Measurements from ENCODE around the gene RAB11FIP3. TPM values are rescaled to one million over a fixed set of nuclear protein-coding genes. Genes with fewer than 3 reads are reported as not detected.

Gene RAB11FIP3
- total RNA-seq, 1 experiment from 2014 or later: 12.8 TPM

DNA sequence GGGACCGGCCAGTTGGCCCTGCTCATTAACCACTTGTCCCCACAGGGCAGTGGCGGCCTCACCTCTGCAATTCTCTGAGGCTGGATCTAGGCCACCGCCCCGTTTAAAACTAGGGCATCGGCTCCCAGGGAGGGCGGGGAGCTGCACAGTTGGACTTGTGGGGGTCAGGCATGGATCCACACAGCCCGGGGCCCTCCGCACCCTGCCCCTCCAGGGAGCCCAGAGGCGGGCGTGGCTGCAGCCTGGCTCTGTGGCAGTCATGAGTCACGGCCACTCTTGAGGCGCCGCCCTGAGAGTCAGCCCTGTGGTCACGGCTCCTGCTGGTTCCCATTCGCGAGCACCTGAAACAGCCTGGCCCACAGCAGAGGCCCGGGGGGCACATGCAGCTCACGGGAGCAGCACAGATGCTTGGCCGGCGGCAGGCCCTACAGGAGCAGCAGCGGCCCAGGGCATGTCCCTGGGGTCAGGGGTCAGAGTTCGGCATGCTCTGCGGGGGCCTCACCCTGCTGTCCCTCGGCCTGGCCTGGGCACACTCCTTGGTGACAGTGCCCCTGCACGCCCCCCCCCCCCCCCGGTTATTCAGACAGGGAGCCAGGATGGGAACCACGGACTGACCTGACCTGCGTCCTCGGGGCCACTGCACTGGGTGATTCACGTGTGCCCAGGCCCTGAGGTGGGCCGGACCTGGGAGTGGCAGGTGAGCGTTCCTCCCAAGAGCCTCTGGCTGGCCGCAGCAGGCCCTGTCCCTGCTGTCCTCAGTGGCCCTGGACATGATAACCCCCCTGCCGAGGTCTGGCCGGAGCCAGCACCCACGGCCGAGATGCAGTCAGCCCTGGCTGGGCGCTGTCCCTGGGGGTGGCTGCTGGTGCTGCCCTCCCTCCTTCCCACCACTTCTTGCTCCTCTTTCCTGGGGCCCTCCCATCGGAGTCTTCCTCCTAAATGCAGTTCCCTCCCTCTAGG, 110.3 kb downstream of the RAB11FIP3 start (continued):
- peak; percentile 56; the same call in 1 of the 2 replicates for TF ChIP-seq JUND (IDR thresholded peaks at IDR 0.05)
- peak; percentile 60 for TF ChIP-seq FOSL1 (IDR thresholded peaks at IDR 0.05; ENCODE audit: low read depth)
- TF ChIP-seq CEBPB (IDR thresholded peaks at IDR 0.05; ENCODE audit: low read depth): no peak
- TF ChIP-seq TCF7L2 (IDR thresholded peaks at IDR 0.05; ENCODE audit: borderline replicate concordance, extremely low read depth, insufficient read depth, insufficient read length): no peak
- TF ChIP-seq RAD21 (IDR thresholded peaks at IDR 0.05; ENCODE audit: low read depth): 0 out of 2 replicates have a peak, but pooled peaks have one; percentile 2
- TF ChIP-seq, protein P1, sequence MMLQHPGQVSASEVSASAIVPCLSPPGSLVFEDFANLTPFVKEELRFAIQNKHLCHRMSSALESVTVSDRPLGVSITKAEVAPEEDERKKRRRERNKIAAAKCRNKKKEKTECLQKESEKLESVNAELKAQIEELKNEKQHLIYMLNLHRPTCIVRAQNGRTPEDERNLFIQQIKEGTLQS (IDR thresholded peaks at IDR 0.05): no peak

DNA sequence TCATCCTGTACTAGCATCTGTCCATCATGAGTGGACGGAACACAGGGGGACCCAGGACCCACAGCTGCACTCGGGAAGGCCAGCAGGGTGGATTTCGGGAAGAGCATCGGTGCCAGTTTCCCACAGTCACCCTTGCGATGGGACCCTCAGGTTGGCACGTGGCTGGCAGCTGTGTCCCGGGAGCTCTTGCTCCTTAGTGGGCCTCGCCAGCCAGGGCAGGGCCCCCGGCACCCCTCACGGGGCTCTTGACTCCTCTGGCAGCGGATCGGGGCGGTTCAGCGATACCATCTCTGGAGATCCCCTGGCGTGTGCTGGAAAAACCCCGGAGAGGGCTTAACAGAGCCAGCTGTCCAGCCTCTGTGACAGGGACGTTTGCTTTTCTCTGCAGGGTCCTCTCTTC, 111.3 kb downstream of the RAB11FIP3 start:
- CTCF ChIA-PET: no interaction called here
- Histone ChIP-seq H3K9ac (ENCODE audit: low read length) (no peak overlapping the region), H4K20me1 (ENCODE audit: insufficient read depth) (no peaks in the 10 kb centered on the region), H3K9me3 (ENCODE audit: control insufficient read depth in 1 of 2, insufficient read depth in 1 of 2, low read depth in 1 of 2, low read length in 2 of 2) (no peaks in the 10 kb centered on the region), H3K79me2 (ENCODE audit: insufficient read depth, low read length) (peaks cover 76% of the 10 kb centered on the region), H3K4me1 (ENCODE audit: control insufficient read depth in 1 of 2, insufficient read depth in 2 of 2, low read length in 2 of 2) (peaks cover 16 to 34% of the 10 kb centered on the region in 2 experiments), H3K4me2 (ENCODE audit: low read length) (no peak overlapping the region), H3K27ac (ENCODE audit: low read depth, low read length) (no peak overlapping the region), H3K9me2 (ENCODE audit: insufficient read depth) (no peaks in the 10 kb centered on the region), H3K4me3 (replicated peaks in 1 of 2; ENCODE audit: low read depth in 1 of 2, low read length in 2 of 2) (no peak overlapping the region), H2AFZ (ENCODE audit: low read depth, low read length, poor library complexity, severe bottlenecking) (no peak overlapping the region), H3K27me3 (ENCODE audit: insufficient read depth, low read length) (no peaks in the 10 kb centered on the region), H3K36me3 (ENCODE audit: control insufficient read depth in 1 of 2, insufficient read depth in 2 of 2, low read length in 2 of 2) (no peaks in the 10 kb centered on the region)
- RAD21 ChIA-PET (ENCODE audit: low non-redundant PET in 1 of 2, low total read pairs in 2 of 2, uncharacterized antibody in 2 of 2, unreplicated experiment in 2 of 2): no interaction called here
- ATAC-seq (no peak), DNase-seq (ENCODE audit: low read depth, low spot score) (no peak)
- intact Hi-C loops (cut with micrococcal nuclease): no loop called here
- POLR2A ChIA-PET: no interaction called here
- no TSS peak for BruUV-seq (replicated peaks)
- no peak for TF ChIP-seq YY1 (IDR thresholded peaks at IDR 0.05; ENCODE audit: extremely low read depth, insufficient replicate concordance, low read depth, low read length)
- TF ChIP-seq, protein P2, sequence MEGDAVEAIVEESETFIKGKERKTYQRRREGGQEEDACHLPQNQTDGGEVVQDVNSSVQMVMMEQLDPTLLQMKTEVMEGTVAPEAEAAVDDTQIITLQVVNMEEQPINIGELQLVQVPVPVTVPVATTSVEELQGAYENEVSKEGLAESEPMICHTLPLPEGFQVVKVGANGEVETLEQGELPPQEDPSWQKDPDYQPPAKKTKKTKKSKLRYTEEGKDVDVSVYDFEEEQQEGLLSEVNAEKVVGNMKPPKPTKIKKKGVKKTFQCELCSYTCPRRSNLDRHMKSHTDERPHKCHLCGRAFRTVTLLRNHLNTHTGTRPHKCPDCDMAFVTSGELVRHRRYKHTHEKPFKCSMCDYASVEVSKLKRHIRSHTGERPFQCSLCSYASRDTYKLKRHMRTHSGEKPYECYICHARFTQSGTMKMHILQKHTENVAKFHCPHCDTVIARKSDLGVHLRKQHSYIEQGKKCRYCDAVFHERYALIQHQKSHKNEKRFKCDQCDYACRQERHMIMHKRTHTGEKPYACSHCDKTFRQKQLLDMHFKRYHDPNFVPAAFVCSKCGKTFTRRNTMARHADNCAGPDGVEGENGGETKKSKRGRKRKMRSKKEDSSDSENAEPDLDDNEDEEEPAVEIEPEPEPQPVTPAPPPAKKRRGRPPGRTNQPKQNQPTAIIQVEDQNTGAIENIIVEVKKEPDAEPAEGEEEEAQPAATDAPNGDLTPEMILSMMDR (IDR thresholded peaks at IDR 0.05 in 2 of 3, conservative IDR thresholded peaks at IDR 0.05 in 1 of 3; ENCODE audit: borderline replicate concordance in 1 of 3, insufficient read depth in 1 of 3, low read depth in 2 of 3, low read length in 2 of 3): no peak
- no peak for TF ChIP-seq SRF (IDR thresholded peaks at IDR 0.05; ENCODE audit: low read depth)
- no peak for TF ChIP-seq POLR2AphosphoS5 (IDR thresholded peaks at IDR 0.05; ENCODE audit: low read depth, low read length)
- TF ChIP-seq, protein P3, sequence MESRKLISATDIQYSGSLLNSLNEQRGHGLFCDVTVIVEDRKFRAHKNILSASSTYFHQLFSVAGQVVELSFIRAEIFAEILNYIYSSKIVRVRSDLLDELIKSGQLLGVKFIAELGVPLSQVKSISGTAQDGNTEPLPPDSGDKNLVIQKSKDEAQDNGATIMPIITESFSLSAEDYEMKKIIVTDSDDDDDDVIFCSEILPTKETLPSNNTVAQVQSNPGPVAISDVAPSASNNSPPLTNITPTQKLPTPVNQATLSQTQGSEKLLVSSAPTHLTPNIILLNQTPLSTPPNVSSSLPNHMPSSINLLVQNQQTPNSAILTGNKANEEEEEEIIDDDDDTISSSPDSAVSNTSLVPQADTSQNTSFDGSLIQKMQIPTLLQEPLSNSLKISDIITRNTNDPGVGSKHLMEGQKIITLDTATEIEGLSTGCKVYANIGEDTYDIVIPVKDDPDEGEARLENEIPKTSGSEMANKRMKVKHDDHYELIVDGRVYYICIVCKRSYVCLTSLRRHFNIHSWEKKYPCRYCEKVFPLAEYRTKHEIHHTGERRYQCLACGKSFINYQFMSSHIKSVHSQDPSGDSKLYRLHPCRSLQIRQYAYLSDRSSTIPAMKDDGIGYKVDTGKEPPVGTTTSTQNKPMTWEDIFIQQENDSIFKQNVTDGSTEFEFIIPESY (IDR thresholded peaks at IDR 0.05; ENCODE audit: extremely low read depth, insufficient replicate concordance, low read length): no peak
- no peak for TF ChIP-seq EZH2phosphoT487 (IDR thresholded peaks at IDR 0.05; ENCODE audit: borderline replicate concordance)
- no peak for TF ChIP-seq ZNF274 (IDR thresholded peaks at IDR 0.05; ENCODE audit: low read depth, low read length)
- TF ChIP-seq TCF7L2 (IDR thresholded peaks at IDR 0.05; ENCODE audit: borderline replicate concordance, extremely low read depth, insufficient read depth, insufficient read length): no peak
- TF ChIP-seq RAD21 (IDR thresholded peaks at IDR 0.05; ENCODE audit: low read depth): no peak
- no peak for TF ChIP-seq ELF1 (IDR thresholded peaks at IDR 0.05; ENCODE audit: borderline replicate concordance, low read depth)
- no peak for TF ChIP-seq FOSL1 (IDR thresholded peaks at IDR 0.05; ENCODE audit: low read depth)
- TF ChIP-seq, protein P1 (IDR thresholded peaks at IDR 0.05): no peak
- TF ChIP-seq EZH2 (IDR thresholded peaks at IDR 0.05): no peak
- TF ChIP-seq, protein P4, sequence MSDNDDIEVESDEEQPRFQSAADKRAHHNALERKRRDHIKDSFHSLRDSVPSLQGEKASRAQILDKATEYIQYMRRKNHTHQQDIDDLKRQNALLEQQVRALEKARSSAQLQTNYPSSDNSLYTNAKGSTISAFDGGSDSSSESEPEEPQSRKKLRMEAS (IDR thresholded peaks at IDR 0.05): no peak
- TF ChIP-seq SIN3A (IDR thresholded peaks at IDR 0.05; ENCODE audit: low read depth): no peak
- TF ChIP-seq CEBPB (IDR thresholded peaks at IDR 0.05; ENCODE audit: low read depth): no peak
- no peak for TF ChIP-seq CBX3 (IDR thresholded peaks at IDR 0.05; ENCODE audit: low read depth)
- TF ChIP-seq EGR1 (IDR thresholded peaks at IDR 0.05; ENCODE audit: low read depth): no peak
- TF ChIP-seq SP1 (IDR thresholded peaks at IDR 0.05; ENCODE audit: low read depth): no peak
